ENCODE data around the gene ADAM22.

Gene ADAM22

DNA sequence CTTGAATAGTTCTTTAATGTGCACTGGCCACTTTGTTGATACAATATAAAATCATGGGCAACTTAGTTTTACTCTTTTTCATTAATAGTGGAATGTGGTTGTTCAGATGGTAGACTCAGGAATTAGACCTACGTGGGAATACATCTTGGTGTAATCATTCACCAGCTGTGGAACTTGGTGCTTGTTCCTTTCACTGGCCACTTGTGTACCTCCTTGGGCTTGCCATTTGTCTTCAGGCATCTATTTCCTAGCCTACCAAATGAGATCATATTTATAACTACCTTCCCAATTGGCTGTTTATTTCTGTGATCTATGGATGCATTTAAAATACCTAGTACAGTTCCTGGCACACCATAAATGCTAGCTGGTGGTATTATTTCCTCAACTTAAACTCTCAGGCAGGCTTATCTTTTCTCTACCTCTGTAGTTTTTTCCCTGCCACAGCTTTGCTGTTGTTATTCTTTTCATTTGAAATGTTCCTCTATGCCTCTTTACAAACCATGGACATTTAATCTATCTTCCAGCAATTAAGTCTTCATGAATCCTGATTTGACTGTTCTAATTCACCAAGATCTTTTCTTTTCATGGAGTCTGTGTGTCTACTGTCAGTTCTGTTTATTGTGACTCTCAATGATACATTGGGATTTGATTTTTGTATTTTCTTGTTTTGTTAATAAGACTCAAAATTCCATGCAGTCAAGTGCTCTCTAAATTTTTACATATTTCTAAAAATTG, 113.0 kb downstream of the ADAM22 start:
- no peak for DNase-seq

- DNase-seq = peak; percentile 92
Observed at GRCh38 chr7:88057655-88058054, 123.6 kb downstream of the ADAM22 start.

GRCh38 chr7:88062238-88062637, 128.2 kb downstream of the ADAM22 start:
- no peak for DNase-seq

GRCh38 chr7:88069093-88069492, 135.0 kb downstream of the ADAM22 start:
- DNase-seq = no peak

DNA sequence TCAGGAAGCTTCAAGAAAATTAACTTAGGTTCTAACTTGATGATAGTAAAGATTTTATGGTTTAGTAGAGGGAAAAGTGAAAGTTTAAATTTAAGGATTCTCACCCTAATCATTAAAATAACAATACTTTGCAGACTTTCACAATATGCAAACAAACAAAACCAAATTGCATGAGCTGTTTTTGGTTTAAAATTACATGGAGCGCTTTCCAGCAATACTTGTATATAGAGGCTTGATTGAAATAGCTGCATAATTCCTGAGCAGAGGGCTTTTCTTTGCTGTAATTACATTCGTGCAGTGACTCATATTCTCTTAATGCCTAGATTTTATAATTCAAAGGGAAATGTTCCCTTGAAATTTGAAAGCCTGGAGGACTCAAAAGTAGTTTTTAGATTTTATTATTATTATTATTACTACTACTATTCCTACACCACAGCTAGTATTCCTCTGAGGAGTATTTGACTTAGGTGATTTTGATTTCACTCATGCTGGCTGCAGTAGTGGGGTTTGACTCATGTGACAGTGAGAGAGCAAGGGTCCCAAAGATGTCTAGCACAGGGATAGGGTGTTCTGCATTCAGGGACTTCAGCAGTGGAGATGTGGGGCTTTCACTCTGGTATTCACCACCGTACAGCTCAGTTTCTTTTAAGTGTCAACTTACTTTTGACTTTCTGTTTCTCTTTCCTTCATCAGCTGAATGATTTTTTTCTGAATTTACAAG, 138.1 kb downstream of the ADAM22 start:
- DNase-seq = no peak

GRCh38 chr7:88072715-88073055, 138.6 kb downstream of the ADAM22 start:
- DNase-seq = no peak

- no peak for DNase-seq
Observed at GRCh38 chr7:88073626-88074025, 139.6 kb downstream of the ADAM22 start.

DNA sequence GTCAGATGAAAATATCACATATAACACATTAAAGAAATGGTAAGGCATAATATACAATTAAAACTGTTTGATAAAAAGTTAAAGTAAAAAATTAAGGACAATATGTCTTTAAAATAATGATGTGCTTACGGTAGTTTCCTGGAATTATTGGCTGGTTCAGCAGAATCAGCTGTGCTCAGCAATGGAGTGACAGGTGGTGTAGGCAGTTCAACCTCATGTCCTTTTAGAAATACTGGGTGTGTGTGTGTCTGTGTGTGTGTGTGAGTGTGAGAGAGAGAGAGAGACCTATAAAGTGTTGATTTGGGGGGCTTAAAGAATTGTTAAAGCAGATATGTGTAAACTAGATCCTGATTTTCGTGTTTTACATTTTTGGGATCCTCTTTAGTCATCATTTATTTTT, 141.2 kb downstream of the ADAM22 start:
- DNase-seq = no peak

- no peak for DNase-seq
Observed at GRCh38 chr7:88083883-88084282, 149.8 kb downstream of the ADAM22 start.

GRCh38 chr7:88089561-88089960, 155.5 kb downstream of the ADAM22 start:
- DNase-seq = peak; percentile 67

DNA sequence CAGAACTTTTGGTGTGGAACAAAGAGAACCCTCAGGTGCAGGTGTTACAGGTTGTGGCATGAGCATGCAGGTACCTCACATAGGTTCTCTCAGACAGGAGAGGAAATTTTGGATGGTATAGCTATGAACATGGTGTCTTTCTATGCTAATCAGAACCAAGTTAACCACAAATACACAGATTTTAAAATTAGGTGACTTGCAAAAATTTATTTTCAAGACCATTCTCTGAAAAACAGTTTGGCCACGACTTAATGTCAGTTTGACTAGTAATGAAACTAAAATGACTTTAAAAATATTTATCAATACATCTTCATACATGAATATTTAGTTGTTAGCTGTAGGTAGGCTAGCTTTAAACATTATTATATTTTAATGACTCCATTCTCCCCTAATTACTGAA, 156.2 kb downstream of the ADAM22 start:
- DNase-seq = no peak

DNA sequence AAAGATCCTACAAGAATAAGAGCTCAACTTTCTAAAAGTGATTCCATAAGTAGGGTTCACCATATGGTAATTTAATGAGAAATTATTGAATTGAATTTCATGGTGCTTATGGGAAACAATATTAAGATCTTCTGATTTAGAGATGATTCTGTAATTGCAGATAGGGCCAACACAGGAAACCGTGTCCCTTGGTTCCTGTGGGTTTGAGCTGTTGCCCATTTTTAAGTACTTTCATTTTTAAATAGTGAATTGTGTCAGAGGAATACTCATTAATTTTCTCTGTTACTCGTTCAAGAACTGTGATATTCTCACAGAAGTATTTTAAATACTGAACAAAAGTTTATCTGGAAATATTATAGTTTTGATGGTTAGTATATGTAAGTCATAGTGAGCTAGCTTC, 156.6 kb downstream of the ADAM22 start:
- DNase-seq = no peak

- DNase-seq = peak; percentile 88
Observed at GRCh38 chr7:88091988-88092675, 158.1 kb downstream of the ADAM22 start.

GRCh38 chr7:88092676-88092999, 158.6 kb downstream of the ADAM22 start:
- DNase-seq = peak; percentile 88

DNA sequence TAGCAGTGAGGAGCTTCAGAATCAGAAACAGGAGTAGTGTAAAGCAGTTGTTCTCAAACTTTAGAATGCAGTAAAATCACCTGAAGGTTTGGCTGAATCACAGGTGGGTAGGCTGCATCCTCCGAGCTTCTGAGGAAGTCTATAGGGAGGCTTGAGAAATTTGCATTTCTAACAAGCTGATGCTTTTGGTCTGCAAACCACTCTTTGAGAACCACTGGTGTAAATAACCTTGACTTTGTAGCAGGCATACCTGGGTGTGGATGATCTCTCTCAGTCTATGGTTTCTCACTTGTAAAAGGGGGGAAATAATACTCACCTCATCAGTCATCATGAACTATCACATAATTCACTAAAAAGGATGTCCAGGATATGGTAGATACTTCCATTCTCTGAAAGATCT, 167.7 kb downstream of the ADAM22 start:
- no peak for DNase-seq

DNA sequence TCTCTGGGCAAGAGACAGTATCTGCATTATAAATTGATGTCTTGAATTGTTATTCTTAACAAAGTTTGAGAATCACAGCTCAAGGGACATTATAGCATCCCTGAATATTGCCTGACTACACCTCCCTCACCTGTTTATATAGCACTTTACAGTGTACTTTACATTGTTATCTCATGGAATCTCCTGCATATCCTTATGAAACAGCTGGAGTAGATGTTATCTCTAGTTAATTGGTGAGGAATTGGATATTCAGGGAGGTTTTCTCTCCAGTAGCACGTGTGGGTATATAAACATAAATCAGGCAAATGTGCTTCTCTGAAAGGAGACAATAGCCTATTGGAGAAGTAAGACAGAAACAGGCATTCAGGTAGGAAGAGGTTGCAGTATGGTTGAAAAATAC, 168.6 kb downstream of the ADAM22 start:
- DNase-seq = no peak

- no peak for DNase-seq
Observed at GRCh38 chr7:88104732-88105131, 170.7 kb downstream of the ADAM22 start.

- no peak for DNase-seq
Observed at GRCh38 chr7:88105231-88105630, 171.2 kb downstream of the ADAM22 start.

DNA sequence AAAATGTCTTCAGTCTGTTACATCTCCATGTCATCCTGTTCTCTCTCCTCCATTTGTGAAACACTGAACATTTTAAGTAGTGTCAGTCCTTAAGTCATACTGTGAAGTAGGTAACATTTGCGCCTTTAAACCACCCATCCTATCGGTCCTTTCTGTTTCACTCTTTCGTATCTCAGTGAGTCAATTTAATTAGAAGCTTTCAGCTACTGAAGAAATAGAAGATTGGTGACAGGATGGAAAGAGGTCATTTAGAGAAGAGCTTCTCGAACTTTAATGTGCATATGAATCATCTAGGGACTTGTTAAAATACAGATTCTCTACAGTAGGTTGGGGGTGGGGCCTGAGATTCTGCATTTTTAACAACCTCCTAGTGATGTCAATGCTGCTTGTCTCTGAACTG, 172.4 kb downstream of the ADAM22 start:
- DNase-seq = no peak

DNA sequence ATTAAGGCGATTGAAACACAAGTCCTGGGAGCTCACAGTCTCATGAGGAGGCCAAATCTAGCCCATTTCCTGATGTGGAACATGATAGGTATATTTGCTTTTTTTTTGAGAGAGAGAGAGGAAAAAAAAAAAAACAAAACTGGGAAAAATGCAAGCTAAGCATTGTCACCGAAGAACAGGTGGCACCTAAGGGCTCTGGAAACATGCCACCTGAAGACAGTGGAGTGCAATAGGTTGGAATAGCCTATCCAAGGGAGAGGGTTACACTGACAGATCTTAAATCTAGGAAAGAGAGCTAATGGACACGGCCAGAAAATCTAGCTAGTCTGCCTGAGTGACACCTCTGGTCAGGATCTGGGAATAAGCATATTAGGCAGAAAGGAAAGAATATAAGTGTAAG, 175.6 kb downstream of the ADAM22 start:
- DNase-seq = no peak

DNA sequence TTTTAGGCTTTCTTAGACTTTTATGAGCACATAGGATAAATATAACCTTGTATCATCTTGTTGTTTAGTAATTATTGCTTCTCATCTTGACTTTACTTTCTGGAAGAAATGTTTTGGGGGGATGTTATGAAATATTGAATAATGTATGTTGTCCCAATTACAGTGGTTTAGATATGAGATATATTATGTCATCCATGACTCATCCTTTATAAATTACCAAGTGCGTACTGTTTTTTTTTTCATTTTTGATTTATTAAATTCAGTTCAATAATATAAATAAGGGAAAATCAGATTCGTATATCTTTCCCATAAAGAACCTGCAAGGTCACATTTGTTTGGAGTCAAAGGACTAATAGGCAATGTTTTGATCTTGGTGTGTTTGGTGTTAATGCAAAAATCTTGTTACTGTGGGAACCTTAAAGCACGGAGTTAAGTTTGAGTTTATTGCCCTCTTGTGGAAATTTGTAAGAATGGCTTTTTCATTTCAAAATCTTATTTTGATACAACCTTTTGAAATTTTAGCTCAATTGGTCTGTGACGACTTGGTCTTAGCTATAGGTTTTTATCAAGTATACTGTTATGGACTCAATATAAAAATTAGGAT, 177.2 kb downstream of the ADAM22 start:
- peak; percentile 76 for DNase-seq

DNA sequence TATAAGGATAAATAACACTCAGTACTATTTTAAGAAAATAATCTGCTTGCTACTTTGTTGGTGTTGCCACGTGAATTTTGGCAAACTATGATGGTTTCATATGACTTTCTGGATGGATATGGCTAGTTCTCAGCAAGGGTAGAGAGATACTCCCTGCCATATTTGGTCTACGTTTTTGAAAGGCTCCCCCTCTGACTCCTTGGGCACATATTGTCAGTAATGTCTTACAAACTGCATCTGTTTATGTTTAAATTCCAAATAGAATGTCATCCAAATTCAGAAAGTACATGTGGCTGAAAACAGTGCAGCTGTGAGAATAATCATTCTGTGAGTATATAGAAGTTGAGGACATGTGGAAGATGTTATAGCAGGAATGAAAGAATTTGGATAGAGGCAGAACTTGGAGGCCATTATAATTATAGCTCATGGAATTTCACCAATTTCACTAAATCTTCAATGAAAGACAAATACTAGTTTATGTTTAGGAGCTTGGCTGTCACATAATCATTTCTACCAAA, 178.0 kb downstream of the ADAM22 start:
- no peak for DNase-seq

GRCh38 chr7:88115258-88115796, 181.3 kb downstream of the ADAM22 start:
- no peak for DNase-seq
